Measurements from ENCODE around the gene CCDC124. TPM values are rescaled to one million over a fixed set of nuclear protein-coding genes. Genes with fewer than 3 reads are reported as not detected.

Gene CCDC124
- total and polyA plus RNA-seq, 10 of the 15 experiments (the other 5 are each of a cell fraction or from before 2014, with no cell fraction given) = 3.7 to 184 (median 51.8) TPM

- Histone ChIP-seq H3K27ac (ENCODE audit: control insufficient read depth, insufficient read depth) (no peak overlapping the region), H3K27me3 (replicated peaks in 1 of 2; ENCODE audit: control insufficient read depth in 2 of 2, insufficient read depth in 2 of 2, low read length in 1 of 2) (no peaks in the 10 kb centered on the region), H3K36me3 (ENCODE audit: control insufficient read depth in 2 of 2, insufficient read depth in 2 of 2, low read length in 1 of 2) (no peaks in the 10 kb centered on the region), H3K4me3 (no peak overlapping the region), H2AFZ (ENCODE audit: control insufficient read depth, low read depth, low read length) (no peak overlapping the region), H3K79me2 (ENCODE audit: control insufficient read depth, insufficient read depth, low read length) (no peaks in the 10 kb centered on the region), H3K4me2 (ENCODE audit: control insufficient read depth, insufficient read depth) (no peak overlapping the region), H3K9me3 (replicated peaks; ENCODE audit: control insufficient read depth, insufficient read depth, low read length) (no peaks in the 10 kb centered on the region), H3K4me1 (ENCODE audit: control insufficient read depth, insufficient read depth, low read length) (peaks cover 4% of the 10 kb centered on the region), H3K9ac (ENCODE audit: control insufficient read depth, insufficient read depth, low read length) (no peak overlapping the region), H4K20me1 (ENCODE audit: control insufficient read depth, insufficient read depth) (no peaks in the 10 kb centered on the region)
- 81% methylated on average over 33 of the region's 38 CpGs for WGBS (ENCODE audit: insufficient coverage, insufficient replicate concordance, low lambda C conversion rate, missing lambda C conversion rate)
- ATAC-seq (no peak), FAIRE-seq (no peak), DNase-seq (ENCODE audit: low read depth, low spot score) (no peak)
- BruUV-seq (replicated peaks) = no TSS peak
- intact Hi-C loops (cut with micrococcal nuclease; ENCODE audit: unreplicated experiment) = no loop called here
- CTCF ChIA-PET = interaction anchor here (0.6 to 1.0 kb wide), 2 partner anchors 14 to 75 kb away, joined by 3 read pairs; no protein-coding TSS in a partner anchor
- POLR2A ChIA-PET = no interaction called here
- TF ChIP-seq RAD51 (IDR thresholded peaks at IDR 0.05) = no peak
- no peak for TF ChIP-seq HSF1 (IDR thresholded peaks at IDR 0.05; ENCODE audit: low read depth, low read length)
- TF ChIP-seq PRDM15 (CRISPR knock-in tag; IDR thresholded peaks at IDR 0.05) = no peak
- TF ChIP-seq NRF1 (conservative IDR thresholded peaks at IDR 0.05; ENCODE audit: low read depth, low read length) = no peak
- no peak for TF ChIP-seq RELA (IDR thresholded peaks at IDR 0.05; ENCODE audit: borderline replicate concordance, partially characterized antibody)
- TF ChIP-seq ZBTB40 (IDR thresholded peaks at IDR 0.05; ENCODE audit: borderline replicate concordance) = no peak
- no peak for TF ChIP-seq EGR1 (IDR thresholded peaks at IDR 0.05; ENCODE audit: borderline replicate concordance in 1 of 2, low read depth in 2 of 2, low read length in 2 of 2)
- TF ChIP-seq GATAD2B (conservative IDR thresholded peaks at IDR 0.05; ENCODE audit: low read depth) = no peak
- TF ChIP-seq SMC3 (IDR thresholded peaks at IDR 0.05; ENCODE audit: borderline replicate concordance, low read length) = no peak
- TF ChIP-seq RAD21 (IDR thresholded peaks at IDR 0.05; ENCODE audit: insufficient read depth, low read depth, low read length) = no peak
- TF ChIP-seq POLR2A (IDR thresholded peaks at IDR 0.05; ENCODE audit: low read depth, low read length) = no peak
- in situ Hi-C loops (cut with MboI) = no loop called here
- RAD21 ChIA-PET (ENCODE audit: unreplicated experiment) = no interaction called here
- SMC1A ChIA-PET (ENCODE audit: uncharacterized antibody, unreplicated experiment) = no interaction called here
These were observed 48.8 kb downstream of the CCDC124 start for GRCh38 chr19:17981611-17982010.
